ENCODE measurements around the gene ZBTB46. TPM values are rescaled to one million over a fixed set of nuclear protein-coding genes. Genes with fewer than 3 reads are reported as not detected.
A peak's percentile ranks its signal among the peaks of the same experiment; 100 is the strongest.

Gene ZBTB46
- total and polyA plus RNA-seq, 9 donors = 4.1 to 55.1 (median 34.7) TPM

GRCh38 chr20:63741354-63741675, 89.7 kb downstream of the ZBTB46 start:
- peaks cover 11% of the 10 kb centered on the region for H3K4me1 ChIP-seq (ENCODE audit: insufficient read depth)
- DNase-seq = peak in 1 of 5 donors; percentile 62
- no peak for TF ChIP-seq CTCF (IDR thresholded peaks at IDR 0.05)
- no peaks in the 10 kb centered on the region for H3K9me3 ChIP-seq
- peak overlapping the region; percentile 75 for H3K4me3 ChIP-seq
- no peaks in the 10 kb centered on the region for H3K27me3 ChIP-seq
- intact Hi-C loops (cut with DNase I) = no loop called here
- H3K27ac ChIP-seq = peak overlapping the region; percentile 72 to 90
- no peaks in the 10 kb centered on the region for H3K36me3 ChIP-seq
- WGBS, 3 donors = 8 to 20% (median 17%) methylated on average over 2 to 6 of the region's 6 CpGs

- peak overlapping the region; percentile 42 to 90 for H3K27ac ChIP-seq
- 1 to 3% (median 1%) methylated on average over 15 to 29 of the region's 29 CpGs for WGBS, 3 donors
- H3K36me3 ChIP-seq = no peaks in the 10 kb centered on the region
- peak; percentile 98 to 99 (median 98) for DNase-seq
- intact Hi-C loops (cut with DNase I) = no loop called here
- TF ChIP-seq CTCF (IDR thresholded peaks at IDR 0.05) = no peak
- peak; percentile 11 for TF ChIP-seq POLR2A (IDR thresholded peaks at IDR 0.05)
- TF ChIP-seq EP300 (IDR thresholded peaks at IDR 0.05) = no peak
- no peaks in the 10 kb centered on the region for H3K27me3 ChIP-seq
- H3K4me3 ChIP-seq = peak overlapping the region; percentile 75
- H3K9me3 ChIP-seq = no peaks in the 10 kb centered on the region
- peaks cover 11% of the 10 kb centered on the region for H3K4me1 ChIP-seq (ENCODE audit: insufficient read depth)
Observed at GRCh38 chr20:63740627-63741353, 90.3 kb downstream of the ZBTB46 start.

- 0 to 1% (median 1%) methylated on average over 7 to 80 of the region's 80 CpGs for WGBS, 3 donors
- H3K9me3 ChIP-seq = no peaks in the 10 kb centered on the region
- peak overlapping the region; percentile 35 to 90 for H3K27ac ChIP-seq
- intact Hi-C loops (cut with DNase I) = no loop called here
- H3K4me1 ChIP-seq (ENCODE audit: insufficient read depth) = peaks cover 11% of the 10 kb centered on the region
- H3K27me3 ChIP-seq = no peaks in the 10 kb centered on the region
- peak; percentile 63 to 80 (median 71) for DNase-seq
- TF ChIP-seq POLR2A (IDR thresholded peaks at IDR 0.05) (no peak), CTCF (IDR thresholded peaks at IDR 0.05) (no peak), EP300 (IDR thresholded peaks at IDR 0.05) (no peak)
- peak overlapping the region; percentile 75 for H3K4me3 ChIP-seq
- no peaks in the 10 kb centered on the region for H3K36me3 ChIP-seq
Observed at GRCh38 chr20:63740070-63740626, 90.9 kb downstream of the ZBTB46 start.

- Histone ChIP-seq H3K27me3 (no peaks in the 10 kb centered on the region), H3K27ac (peak within 1 kb of the TSS; percentile 73 to 95), H3K4me1 (ENCODE audit: insufficient read depth) (peaks cover 11% of the 10 kb centered on the region), H3K4me3 (peak within 1 kb of the TSS; percentile 75), H3K36me3 (no peaks in the 10 kb centered on the region), H3K9me3 (no peaks in the 10 kb centered on the region)
- no peak for TF ChIP-seq EP300 (IDR thresholded peaks at IDR 0.05)
- intact Hi-C loops (cut with DNase I) = loop anchor here in 1 of 4 donors (2.0 kb wide), 1 partner anchor 31 kb away; the partner anchor contains the start of gene ZGPAT
- DNase-seq = peak; percentile 83 to 90 (median 88)
- 0 to 1% (median 0%) methylated on average over 33 to 136 of the region's 136 CpGs for WGBS, 3 donors
Observed at GRCh38 chr20:63739130-63740069, 91.7 kb downstream of the ZBTB46 start, which contains the start of gene SLC2A4RG. Gene SLC2A4RG (plus strand): TSS chr20:63739776. CDS start chr20:63739913, 137 bp downstream.
